PC-3 (cell line): Measurements from ENCODE around the gene CLK2.

Source experiments
- EZH2 ChIP-seq: fragments of 300-600 bp; sonication (generic); IDR thresholded peaks from one replicate; pipeline ENCODE4 v1.6.1; 2017; ENCODE audit warnings: antibody characterized with exemption, mild to moderate bottlenecking, low read length; ENCODE audit not compliant: unreplicated experiment
- TF ChIP-seq, protein P1 (sequence below): fragments of 300-600 bp; sonication (generic); conservative IDR thresholded peaks from 2 replicates; pipeline ENCODE4 v1.5.1; 2017; ENCODE audit warnings: antibody characterized with exemption, low read depth, mild to moderate bottlenecking, low read length

DNA sequence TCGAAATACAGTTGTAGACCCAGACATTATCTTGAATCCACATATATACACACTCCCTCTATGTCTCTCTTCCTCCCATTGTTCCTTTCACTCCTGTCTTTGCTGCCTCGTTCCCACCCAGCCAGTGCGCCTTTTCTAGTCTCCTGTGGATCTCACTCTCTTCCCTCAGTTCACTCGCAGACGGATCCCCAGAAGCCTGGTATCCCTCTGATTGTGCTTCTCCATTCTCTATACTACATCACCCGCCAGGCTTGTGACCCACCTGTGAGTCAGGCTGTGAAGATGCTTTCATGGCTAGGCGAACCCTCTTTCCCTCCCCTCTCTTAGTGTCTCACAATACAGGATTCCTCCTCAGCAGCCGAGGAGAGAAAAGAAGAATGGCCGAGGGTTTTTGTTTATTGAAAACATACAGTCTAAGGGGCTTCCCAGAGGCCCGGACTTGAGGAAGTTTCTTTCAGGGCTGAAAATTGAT lies 5.4 kb upstream of the CLK2 start:
- TF ChIP-seq, protein P1, sequence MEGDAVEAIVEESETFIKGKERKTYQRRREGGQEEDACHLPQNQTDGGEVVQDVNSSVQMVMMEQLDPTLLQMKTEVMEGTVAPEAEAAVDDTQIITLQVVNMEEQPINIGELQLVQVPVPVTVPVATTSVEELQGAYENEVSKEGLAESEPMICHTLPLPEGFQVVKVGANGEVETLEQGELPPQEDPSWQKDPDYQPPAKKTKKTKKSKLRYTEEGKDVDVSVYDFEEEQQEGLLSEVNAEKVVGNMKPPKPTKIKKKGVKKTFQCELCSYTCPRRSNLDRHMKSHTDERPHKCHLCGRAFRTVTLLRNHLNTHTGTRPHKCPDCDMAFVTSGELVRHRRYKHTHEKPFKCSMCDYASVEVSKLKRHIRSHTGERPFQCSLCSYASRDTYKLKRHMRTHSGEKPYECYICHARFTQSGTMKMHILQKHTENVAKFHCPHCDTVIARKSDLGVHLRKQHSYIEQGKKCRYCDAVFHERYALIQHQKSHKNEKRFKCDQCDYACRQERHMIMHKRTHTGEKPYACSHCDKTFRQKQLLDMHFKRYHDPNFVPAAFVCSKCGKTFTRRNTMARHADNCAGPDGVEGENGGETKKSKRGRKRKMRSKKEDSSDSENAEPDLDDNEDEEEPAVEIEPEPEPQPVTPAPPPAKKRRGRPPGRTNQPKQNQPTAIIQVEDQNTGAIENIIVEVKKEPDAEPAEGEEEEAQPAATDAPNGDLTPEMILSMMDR: no peak
- TF ChIP-seq EZH2: no peak
